ENCODE measurements around the gene GULP1.
"Not testable (repeated sequence)": the region's sequence is repeated elsewhere in the genome, so short reads cannot be mapped to it uniquely, and the experiment has no call there.

DNA sequence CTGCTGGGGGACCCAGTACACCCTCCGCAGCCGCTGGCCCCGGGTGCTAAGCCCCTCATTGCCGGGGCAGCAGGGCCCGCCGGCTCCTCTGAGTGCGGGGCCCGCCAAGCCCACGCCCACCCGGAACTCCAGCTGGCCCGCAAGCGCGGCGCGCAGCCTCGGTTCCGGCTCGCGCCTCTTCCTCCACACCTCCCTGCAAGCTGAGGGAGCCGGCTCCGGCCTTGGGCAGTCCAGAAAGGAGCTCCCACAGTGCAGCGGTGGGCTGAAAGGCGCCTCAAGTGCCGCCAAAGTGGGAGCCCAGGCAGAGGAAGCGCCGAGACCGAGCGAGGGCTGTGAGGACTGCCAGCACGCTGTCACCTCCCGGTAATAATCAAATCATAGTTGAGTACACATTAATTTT lies 314.9 kb downstream of the GULP1 start:
- TF ChIP-seq, protein P1, sequence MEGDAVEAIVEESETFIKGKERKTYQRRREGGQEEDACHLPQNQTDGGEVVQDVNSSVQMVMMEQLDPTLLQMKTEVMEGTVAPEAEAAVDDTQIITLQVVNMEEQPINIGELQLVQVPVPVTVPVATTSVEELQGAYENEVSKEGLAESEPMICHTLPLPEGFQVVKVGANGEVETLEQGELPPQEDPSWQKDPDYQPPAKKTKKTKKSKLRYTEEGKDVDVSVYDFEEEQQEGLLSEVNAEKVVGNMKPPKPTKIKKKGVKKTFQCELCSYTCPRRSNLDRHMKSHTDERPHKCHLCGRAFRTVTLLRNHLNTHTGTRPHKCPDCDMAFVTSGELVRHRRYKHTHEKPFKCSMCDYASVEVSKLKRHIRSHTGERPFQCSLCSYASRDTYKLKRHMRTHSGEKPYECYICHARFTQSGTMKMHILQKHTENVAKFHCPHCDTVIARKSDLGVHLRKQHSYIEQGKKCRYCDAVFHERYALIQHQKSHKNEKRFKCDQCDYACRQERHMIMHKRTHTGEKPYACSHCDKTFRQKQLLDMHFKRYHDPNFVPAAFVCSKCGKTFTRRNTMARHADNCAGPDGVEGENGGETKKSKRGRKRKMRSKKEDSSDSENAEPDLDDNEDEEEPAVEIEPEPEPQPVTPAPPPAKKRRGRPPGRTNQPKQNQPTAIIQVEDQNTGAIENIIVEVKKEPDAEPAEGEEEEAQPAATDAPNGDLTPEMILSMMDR (IDR thresholded peaks at IDR 0.05), result not testable (repeated sequence)
- not testable (repeated sequence) for TF ChIP-seq POLR2A (IDR thresholded peaks at IDR 0.05; ENCODE audit: low read depth); POLR2AphosphoS5 (IDR thresholded peaks at IDR 0.05); EP300 (IDR thresholded peaks at IDR 0.05)
